Neural progenitor cell (in vitro differentiated cells): ENCODE results near the gene GCSAM.

Source experiments
- EZH2phosphoT487 ChIP-seq: fragments of 200-600 bp; sonication (generic); IDR thresholded peaks from 2 replicates; pipeline ENCODE4 v1.6.1; 2017; ENCODE audit warnings: antibody characterized with exemption
- TF ChIP-seq, protein P1 (sequence below): fragments of 200-600 bp; sonication (generic); IDR thresholded peaks from 2 replicates; pipeline ENCODE4 v1.5.1; 2017; ENCODE audit warnings: antibody characterized with exemption, mild to moderate bottlenecking

DNA sequence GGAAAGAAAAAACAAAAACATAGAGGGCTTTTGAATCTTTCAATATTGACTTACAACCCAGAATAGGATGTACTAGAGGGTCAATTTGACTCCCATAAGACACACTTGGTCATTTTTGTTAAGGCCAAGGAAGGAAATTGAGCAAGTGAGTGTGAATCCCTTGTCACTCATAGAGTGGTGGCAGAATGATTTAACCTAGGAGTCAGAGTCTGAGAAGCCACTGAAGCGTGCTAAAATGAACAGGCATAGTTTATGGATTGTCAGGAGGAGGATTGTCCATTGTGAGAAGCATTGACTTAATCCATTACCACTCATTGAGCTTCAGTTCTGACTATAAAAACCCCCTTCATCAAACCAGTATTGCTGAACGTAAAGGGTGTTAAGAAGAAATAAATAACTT lies 8.2 kb upstream of the GCSAM start:
- TF ChIP-seq, protein P1, sequence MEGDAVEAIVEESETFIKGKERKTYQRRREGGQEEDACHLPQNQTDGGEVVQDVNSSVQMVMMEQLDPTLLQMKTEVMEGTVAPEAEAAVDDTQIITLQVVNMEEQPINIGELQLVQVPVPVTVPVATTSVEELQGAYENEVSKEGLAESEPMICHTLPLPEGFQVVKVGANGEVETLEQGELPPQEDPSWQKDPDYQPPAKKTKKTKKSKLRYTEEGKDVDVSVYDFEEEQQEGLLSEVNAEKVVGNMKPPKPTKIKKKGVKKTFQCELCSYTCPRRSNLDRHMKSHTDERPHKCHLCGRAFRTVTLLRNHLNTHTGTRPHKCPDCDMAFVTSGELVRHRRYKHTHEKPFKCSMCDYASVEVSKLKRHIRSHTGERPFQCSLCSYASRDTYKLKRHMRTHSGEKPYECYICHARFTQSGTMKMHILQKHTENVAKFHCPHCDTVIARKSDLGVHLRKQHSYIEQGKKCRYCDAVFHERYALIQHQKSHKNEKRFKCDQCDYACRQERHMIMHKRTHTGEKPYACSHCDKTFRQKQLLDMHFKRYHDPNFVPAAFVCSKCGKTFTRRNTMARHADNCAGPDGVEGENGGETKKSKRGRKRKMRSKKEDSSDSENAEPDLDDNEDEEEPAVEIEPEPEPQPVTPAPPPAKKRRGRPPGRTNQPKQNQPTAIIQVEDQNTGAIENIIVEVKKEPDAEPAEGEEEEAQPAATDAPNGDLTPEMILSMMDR = no peak
- TF ChIP-seq EZH2phosphoT487 = no peak
